AG10803 (cell line): ENCODE measurements around the gene CAPG.

ENCODE experiments used
- DNase-seq: peaks from one replicate; pipeline ENCODE4 v3.0.0; 2010; ENCODE audit warnings: low read depth
- H3K4me3 ChIP-seq: 2 replicates; pipeline ENCODE4 v1.5.1; 2011; ENCODE audit warnings: mild to moderate bottlenecking, low read length, control low read depth
- TF ChIP-seq, protein P1 (sequence below): conservative IDR thresholded peaks from 2 replicates; pipeline ENCODE4 v1.5.1; 2011; ENCODE audit warnings: mild to moderate bottlenecking, low read length, control low read depth, inconsistent platforms

Gene CAPG

GRCh38 chr2:85353876-85354285 is 56.3 kb downstream of the CAPG start:
- DNase-seq: peak; percentile 18
- peak overlapping the region; percentile 99 for H3K4me3 ChIP-seq
- TF ChIP-seq, protein P1, sequence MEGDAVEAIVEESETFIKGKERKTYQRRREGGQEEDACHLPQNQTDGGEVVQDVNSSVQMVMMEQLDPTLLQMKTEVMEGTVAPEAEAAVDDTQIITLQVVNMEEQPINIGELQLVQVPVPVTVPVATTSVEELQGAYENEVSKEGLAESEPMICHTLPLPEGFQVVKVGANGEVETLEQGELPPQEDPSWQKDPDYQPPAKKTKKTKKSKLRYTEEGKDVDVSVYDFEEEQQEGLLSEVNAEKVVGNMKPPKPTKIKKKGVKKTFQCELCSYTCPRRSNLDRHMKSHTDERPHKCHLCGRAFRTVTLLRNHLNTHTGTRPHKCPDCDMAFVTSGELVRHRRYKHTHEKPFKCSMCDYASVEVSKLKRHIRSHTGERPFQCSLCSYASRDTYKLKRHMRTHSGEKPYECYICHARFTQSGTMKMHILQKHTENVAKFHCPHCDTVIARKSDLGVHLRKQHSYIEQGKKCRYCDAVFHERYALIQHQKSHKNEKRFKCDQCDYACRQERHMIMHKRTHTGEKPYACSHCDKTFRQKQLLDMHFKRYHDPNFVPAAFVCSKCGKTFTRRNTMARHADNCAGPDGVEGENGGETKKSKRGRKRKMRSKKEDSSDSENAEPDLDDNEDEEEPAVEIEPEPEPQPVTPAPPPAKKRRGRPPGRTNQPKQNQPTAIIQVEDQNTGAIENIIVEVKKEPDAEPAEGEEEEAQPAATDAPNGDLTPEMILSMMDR: no peak

DNA sequence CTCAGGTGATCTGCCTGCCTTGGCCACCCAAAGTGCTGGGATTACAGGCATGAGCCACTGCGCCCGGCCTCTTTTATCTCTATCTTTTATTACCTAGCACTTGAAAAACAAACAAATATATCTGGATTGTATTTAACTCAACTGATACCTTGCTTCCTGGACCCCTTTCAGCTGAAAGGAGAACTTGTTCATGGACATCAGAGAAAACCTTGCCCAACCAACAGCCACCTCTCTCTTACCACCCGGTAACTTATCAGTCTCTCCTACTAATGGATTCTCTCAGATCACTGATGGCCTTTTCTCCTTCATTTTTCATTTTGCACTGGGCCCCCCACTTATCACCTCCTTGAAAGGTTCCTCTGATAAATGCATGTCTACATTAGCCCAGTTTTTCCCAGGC is 62.6 kb downstream of the CAPG start:
- TF ChIP-seq, protein P1: no peak
- no peak overlapping the region for H3K4me3 ChIP-seq
- no peak for DNase-seq
